HG03571 (cell line): ENCODE measurements around the gene PLEKHG5.
"Not testable (repeated sequence)": the region's sequence is repeated elsewhere in the genome, so short reads cannot be mapped to it uniquely, and the experiment has no call there.

Experiments used
- ATAC-seq: cut with Tn5 transposase; IDR thresholded peaks from one replicate; pipeline ENCODE4 v1.9.1; 2021; ENCODE audit not compliant: unreplicated experiment

The PLEKHG5 gene

GRCh38 chr1:6447016-6447817, 44.2 kb downstream of the PLEKHG5 start:
- ATAC-seq: no peak

DNA sequence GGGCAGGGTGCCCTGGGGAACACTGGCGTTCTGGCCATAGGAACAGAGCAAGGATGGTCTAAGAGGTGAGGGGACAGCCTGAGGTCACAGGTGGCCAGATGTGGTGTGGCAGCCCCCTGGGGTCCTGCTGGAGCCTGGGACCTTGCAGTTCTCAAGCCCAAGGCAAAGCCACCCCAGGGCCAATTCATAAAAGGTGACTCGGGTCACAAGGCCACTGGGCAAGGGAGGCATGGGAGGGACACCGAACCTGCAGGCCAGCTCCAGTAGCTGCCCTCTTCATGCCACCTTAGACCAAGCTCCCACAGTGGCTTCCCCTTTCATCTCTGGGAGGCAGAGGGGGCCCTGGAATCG, 44.8 kb downstream of the PLEKHG5 start:
- no peak for ATAC-seq

DNA sequence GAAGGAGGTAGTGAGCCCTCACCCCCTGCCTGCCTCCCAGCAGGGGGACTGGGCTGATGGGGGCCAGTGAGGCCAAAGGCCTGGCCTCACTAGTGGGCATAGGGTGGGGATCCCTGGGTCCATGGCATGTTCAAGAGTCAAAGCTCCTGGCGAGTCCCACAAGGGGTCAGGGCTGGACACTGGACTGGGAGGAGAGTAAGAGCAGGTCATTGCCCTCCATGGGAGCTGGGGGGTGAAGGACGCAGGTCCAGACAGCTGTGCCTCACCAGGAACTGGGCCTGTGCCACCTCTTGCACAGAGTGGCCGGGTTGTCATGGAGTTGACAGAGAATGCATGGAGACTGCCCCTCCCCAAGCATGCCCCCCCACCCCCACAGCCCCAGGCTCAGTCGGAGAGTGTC, 45.5 kb downstream of the PLEKHG5 start:
- ATAC-seq: not testable (repeated sequence)

DNA sequence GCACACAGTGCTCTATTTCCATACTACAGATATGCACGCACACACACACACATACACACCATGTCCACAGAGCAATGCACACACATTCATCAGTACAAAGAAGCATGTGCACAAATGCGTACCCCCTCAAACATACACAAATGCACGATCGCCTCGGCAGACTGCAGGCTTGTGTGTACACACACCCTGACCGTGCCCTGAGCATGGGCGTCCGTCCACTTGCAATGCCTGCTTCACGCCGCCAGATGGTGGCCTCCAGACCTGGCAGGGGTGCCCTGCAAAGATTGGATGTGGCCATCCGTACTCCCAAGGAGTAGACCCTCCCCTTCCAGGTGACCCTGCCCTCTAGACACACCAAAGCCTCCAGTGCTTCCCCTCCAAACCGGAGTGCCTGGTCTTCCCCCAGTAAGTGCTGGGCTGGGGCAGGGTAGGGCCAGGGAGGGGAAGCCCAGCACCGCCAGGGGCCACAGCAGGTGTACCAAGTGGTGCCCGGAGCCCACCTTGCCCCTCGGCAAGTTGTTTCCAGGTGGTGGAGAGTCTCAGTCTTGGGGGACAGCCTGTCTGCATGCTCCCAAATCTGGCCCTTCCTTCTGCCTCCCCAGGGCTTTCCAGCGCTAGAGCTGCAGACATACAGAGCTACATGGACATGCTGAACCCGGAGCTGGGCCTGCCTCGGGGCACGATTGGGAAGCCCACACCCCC, 46.3 kb downstream of the PLEKHG5 start:
- ATAC-seq: no peak

DNA sequence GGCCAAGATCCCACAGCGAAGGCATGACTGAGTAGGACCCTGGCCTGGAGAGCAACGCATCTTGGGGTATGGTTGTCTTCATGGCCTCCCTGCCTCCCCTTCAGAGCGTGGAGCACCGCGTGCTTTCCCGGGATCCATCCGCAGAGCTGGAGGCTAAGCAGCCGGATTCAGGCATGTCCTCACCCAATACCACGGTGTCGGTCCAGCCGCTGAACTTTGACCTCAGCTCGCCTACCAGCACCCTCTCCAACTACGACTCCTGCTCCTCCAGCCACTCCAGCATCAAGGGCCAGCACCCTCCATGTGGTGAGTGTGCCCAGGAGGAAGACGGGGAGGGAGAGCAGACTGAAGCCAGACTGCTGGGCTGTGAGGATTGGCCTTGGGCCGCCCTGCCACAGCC, 47.1 kb downstream of the PLEKHG5 start:
- no peak for ATAC-seq

- ATAC-seq: no peak
Measured at GRCh38 chr1:6443339-6444115, 47.9 kb downstream of the PLEKHG5 start.

DNA sequence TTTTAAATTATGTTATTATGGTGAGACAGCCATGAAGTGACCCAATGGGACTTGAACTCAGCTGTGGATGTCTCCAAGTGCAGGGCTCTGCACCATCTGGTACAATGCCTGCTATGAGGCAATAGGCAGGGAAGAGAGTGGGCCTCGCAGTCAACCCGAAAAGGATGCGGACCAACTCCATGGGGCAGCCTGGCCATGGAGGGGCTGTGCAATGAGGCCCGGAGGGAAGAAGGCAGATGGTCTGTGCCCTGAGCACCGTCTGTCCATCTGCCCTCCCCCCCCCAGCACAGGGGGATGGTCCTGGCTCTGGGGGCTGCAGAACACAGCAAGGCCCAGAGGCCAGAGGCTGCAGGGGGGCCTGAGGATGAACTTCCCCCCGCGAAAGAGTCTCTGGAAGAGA, 49.9 kb downstream of the PLEKHG5 start:
- ATAC-seq: no peak

- ATAC-seq: no peak
Measured at GRCh38 chr1:6440198-6441126, 51.0 kb downstream of the PLEKHG5 start.

DNA sequence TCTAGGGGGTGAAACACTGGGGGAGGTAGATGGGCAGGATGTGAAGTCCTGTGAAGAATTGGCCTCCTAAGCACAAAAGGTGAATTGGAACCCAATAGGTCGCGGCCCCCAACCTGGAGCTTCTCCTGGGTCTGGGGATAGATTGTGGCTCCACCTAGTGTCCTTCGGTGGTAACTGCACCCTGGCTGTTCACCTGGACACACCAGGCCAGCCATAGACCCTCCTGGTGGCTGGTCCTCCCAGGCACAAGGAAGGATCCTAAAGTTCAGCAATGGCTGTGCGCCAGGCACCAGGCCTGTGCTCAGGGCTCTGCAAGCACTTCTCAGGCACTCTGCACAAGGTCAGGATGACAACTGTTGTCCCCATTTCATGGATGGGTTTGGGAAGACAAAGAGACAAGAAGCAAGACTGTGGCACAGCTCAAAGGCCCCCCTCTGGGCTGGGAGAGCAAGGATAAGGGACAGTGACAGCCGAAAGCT, 53.4 kb downstream of the PLEKHG5 start:
- no peak for ATAC-seq

DNA sequence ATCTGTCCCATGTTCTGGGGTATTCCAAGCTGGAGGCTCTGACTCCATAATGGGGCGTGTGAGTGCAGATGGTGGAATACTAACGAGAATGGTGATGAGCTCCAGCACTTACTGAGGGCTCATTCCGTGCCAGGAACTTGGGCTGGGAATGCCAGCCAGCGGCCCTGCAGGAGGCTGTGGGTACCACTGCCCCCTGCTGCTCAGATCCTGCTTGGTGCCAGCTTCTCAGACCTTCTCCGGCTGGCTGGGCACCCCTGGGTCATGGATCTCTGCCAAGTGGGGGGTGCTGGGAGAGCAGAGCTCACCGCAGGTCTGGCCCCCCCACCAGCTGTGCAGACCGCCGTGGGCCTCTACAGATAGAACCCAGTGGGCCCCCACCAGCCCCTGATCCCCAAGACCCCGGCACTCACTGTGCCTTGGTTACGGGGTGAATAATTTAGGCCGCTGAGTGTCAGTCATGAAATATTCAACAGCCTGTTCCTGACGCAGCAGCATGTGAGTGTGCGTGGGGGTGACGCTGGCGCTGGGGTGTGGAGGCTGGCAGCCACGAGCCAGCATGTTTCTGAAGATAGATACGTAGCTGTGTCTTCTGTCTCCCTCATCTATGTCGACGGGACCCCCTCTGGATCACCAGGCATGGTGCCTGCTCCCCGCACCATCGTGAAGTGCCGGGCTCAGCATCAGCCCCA, 54.3 kb downstream of the PLEKHG5 start:
- not testable (repeated sequence) for ATAC-seq

DNA sequence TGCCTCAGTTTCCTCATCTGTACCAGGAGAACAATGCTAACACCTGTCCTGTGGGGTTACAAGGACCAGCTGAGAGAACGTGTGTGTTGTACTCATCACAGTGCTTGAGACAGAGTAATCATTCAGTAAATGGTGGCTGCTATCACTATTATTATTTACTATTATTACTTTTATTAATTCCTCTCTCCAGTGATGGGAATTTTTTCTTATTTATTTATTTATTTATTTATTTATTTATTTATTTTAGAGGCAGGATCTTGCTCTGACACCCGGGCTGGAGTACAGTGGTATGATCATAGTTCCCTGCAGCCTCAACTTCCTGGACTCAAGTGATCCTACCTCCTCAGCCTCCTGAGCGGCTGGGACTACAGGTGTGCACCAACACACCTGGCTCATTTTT, 55.2 kb downstream of the PLEKHG5 start:
- ATAC-seq: not testable (repeated sequence)

- ATAC-seq: no peak
Measured at GRCh38 chr1:6435547-6435946, 55.9 kb downstream of the PLEKHG5 start.

DNA sequence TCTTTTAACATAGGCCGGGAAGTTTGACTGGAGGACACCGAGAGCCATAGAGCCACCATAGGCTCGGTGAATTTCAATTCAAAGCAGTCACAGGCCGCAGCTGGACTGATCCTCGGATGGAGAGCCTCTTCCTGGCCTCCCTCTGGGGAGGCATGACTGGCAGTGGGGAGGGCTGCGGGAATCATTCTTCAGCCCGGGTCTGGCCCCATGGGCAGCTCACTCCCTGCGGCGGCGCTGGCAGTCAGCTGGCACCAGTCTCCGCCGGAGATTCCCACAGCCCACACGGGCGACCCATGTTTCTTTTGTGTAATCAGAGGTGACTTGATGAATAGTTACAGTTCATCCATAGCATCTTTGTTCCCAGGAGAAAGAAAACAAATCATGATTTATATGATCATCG, 56.3 kb downstream of the PLEKHG5 start:
- no peak for ATAC-seq

DNA sequence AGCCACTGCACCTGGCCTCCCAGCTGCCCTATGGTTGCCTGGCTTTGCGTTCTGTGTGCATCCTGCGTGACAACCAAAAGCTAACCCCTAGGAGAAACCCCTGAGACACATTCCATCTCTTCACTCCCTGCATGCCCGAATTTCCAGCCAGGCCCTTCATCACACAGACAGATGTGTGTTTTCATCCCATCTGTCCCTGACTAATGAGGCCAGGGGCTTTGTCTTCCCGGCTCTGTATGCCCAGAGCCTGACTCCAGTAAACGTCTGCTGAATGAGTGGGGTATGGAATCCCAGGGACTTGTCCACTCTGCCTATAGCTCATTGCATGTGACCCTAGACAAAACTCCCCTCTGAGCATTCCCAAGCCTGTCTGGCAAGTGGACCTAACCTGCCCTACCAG, 57.3 kb downstream of the PLEKHG5 start:
- no peak for ATAC-seq

- ATAC-seq: not testable (repeated sequence)
Measured at GRCh38 chr1:6431645-6432579, 59.6 kb downstream of the PLEKHG5 start.

DNA sequence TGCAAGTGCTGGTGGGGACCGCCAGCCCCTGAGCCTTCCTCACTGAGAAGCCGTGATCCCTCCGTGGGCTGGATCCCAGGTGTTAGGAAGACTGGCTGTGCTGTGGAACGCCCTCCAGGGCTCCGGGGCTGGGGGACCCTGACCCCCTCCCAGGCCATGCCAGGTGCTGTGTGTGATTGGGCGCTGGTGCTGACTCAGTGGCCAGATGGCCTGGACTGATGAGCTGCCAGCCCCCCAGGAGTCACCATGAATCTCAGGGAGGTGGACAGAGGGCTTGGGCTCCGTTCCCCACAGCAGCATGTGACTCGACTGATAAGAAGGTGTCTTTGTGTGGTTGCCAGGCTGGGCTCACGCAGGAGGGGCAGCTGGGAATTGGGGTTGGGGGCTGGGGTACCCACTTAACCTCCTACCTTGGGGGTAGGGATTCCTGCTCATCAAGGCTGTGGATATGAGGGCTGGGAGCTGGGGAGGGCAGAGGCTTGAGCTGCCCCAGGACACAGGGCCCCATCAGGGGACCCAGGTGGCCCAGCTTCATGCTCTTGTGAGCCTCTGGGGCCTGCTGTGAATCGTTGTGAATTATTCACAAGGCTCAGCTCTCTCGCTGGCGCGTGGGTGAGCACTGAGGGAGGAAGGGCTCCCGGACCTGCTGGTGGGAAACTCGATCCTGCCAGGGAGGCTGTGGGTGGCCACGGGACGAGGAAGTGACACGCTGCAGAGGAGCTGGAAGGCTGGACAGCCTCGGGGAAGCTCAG, 61.6 kb downstream of the PLEKHG5 start:
- not testable (repeated sequence) for ATAC-seq

DNA sequence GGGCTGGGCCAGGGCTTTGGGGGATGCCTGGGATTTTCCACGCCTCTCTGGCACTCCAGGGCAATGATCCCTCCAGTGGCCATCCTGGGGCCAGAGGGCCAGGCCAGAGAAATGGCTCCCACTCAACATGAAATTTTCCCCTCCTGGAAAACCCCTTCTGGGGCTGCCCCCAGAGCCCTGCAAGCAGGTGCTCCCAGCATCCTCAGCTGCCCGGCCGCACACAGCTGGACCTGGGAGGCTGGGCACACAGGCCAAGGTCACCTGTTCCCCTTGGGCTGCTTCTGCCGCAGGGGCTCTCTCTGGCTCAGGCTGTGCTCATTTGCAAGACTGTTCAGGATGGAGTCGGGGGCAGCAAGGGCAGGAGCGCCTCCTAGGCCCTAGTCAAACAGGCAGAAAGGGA, 63.0 kb downstream of the PLEKHG5 start:
- ATAC-seq: not testable (repeated sequence)
